ENCODE results near the gene HELZ.

- TF ChIP-seq CTCF (IDR thresholded peaks at IDR 0.05; ENCODE audit: low read depth, low read length, missing input control) = no peak
- TF ChIP-seq MAX (IDR thresholded peaks at IDR 0.05) = no peak
- no peak for TF ChIP-seq YY1 (IDR thresholded peaks at IDR 0.05)
- no peak for TF ChIP-seq TAF1 (conservative IDR thresholded peaks at IDR 0.05)
- no peak for TF ChIP-seq ATF3 (IDR thresholded peaks at IDR 0.05)
- no peak for TF ChIP-seq HNF4G (IDR thresholded peaks at IDR 0.05)
- TF ChIP-seq ZBTB33 (IDR thresholded peaks at IDR 0.05) = no peak
- no peak for TF ChIP-seq RXRA (IDR thresholded peaks at IDR 0.05)
- no peak for TF ChIP-seq RAD21 (IDR thresholded peaks at IDR 0.05)
- no peak for TF ChIP-seq REST (IDR thresholded peaks at IDR 0.05)
These were observed 50.9 kb downstream of the HELZ start for GRCh38 chr17:67194134-67194533.
